HUES6 (cell line): ENCODE results near the gene PIEZO2.

Experiments used
- H3K27ac ChIP-seq: 2 replicates; pipeline ENCODE4 v1.7.0; 2013; ENCODE audit warnings: low read depth, mild to moderate bottlenecking, low read length, inconsistent platforms
- H3K27me3 ChIP-seq: 2 replicates; pipeline ENCODE4 v1.6.1; 2013; ENCODE audit warnings: low read length; ENCODE audit not compliant: control insufficient read depth, insufficient read depth
- H3K36me3 ChIP-seq: 2 replicates; pipeline ENCODE4 v1.6.1; 2013; ENCODE audit warnings: low read length; ENCODE audit not compliant: control insufficient read depth, insufficient read depth
- H3K4me1 ChIP-seq: 2 replicates; pipeline ENCODE4 v1.6.1; 2013; ENCODE audit warnings: low read length; ENCODE audit not compliant: control insufficient read depth, insufficient read depth
- H3K4me3 ChIP-seq: 2 replicates; pipeline ENCODE4 v1.5.1; 2013; ENCODE audit warnings: low read depth, low read length
- H3K9ac ChIP-seq: one replicate; pipeline ENCODE4 v1.6.1; 2013; ENCODE audit warnings: mild to moderate bottlenecking, low read length
- H3K9me3 ChIP-seq: 2 replicates; pipeline ENCODE4 v1.6.1; 2013; ENCODE audit warnings: low read depth, low read length; ENCODE audit not compliant: control insufficient read depth, insufficient read depth

Gene PIEZO2

DNA sequence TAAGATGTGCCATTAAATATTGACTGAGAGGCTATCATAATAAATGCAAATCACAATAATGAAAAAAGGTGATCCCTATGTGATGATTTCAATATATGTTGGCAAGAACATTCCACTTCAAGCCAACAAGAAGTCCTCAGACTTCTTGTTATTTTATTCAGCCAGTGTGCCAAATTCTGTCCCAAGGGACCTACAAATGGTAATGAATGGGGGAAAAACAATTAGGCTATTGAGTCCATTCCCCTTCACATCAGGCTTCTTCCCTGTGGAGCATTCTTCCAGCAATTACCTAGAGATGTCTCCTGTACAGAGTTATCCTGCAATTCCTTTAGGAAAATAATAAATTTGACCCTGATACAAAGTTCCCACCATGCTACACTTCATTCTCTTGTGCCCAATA is 144.4 kb downstream of the PIEZO2 start:
- Histone ChIP-seq H3K36me3 (no peaks in the 10 kb centered on the region), H3K4me3 (no peak overlapping the region), H3K27me3 (no peaks in the 10 kb centered on the region), H3K27ac (no peak overlapping the region), H3K9ac (no peak overlapping the region), H3K4me1 (peaks cover 5% of the 10 kb centered on the region; the same call in 1 of the 2 replicates), H3K9me3 (no peaks in the 10 kb centered on the region)

DNA sequence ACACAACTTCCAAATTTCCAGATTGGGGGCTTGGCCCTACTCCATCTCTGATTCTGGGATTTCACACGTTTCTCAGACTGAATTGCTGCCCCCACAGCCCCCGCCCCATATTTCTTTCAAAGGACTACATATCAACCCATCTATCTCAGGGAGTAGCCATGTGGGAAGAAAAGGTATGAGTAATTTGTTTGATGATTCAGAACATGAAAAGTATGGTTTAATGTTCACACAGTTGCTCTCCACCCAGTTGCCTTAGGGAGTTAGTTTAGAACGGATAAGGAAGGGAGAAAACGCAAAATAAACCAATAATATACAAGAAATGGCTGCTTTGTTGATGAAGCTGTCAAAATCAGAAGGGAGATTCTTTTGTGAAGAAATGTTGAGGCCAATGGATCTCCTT is 145.1 kb downstream of the PIEZO2 start:
- no peak overlapping the region for H3K27ac ChIP-seq
- H3K27me3 ChIP-seq: no peaks in the 10 kb centered on the region
- no peak overlapping the region for H3K9ac ChIP-seq
- H3K36me3 ChIP-seq: no peaks in the 10 kb centered on the region
- H3K9me3 ChIP-seq: no peaks in the 10 kb centered on the region
- no peak overlapping the region for H3K4me3 ChIP-seq
- H3K4me1 ChIP-seq: peaks cover 5% of the 10 kb centered on the region; the same call in 1 of the 2 replicates

DNA sequence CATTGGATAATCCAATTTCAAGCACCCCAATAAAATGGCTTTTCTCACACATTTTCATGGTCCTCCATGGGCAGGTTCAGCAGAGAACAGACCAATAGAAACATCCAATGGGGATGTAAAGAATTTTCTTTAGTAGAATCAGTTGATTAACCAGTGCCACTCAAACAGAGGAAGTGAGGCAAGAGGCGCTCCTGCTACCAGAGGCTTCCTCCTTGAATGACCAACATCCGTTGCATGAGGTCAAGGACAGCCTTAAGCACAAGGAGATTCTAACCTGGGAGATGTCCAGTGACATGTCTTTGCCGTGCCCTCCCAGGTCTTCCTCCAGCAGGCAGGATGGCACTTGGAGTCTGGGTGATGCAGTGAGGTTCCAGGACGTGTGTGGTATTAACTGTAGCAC is 146.6 kb downstream of the PIEZO2 start:
- Histone ChIP-seq H3K27me3 (no peaks in the 10 kb centered on the region), H3K4me3 (no peak overlapping the region), H3K9me3 (no peaks in the 10 kb centered on the region), H3K9ac (no peak overlapping the region), H3K4me1 (peaks cover 5% of the 10 kb centered on the region; the same call in 1 of the 2 replicates), H3K36me3 (no peaks in the 10 kb centered on the region), H3K27ac (no peak overlapping the region)

DNA sequence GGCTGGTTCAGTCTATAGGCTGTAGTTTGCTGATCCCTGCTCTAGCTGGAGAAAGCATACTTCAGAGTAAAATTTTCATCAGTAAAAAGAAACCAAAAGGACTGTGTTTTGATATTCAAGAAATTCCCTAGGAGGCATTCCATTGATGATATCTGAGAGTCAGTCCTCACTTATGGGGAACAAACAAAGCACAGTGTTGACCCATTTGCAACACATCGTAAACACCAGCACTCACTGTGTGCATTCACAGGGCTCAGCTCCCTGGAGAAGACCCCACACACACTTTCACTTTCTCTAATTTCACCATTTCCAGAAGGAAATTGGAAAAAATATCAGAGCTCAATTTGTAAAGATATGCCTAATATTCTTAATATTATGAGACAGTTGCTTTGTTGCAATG is 147.1 kb downstream of the PIEZO2 start:
- H3K36me3 ChIP-seq: no peaks in the 10 kb centered on the region
- no peak overlapping the region for H3K4me3 ChIP-seq
- H3K4me1 ChIP-seq: peaks cover 5% of the 10 kb centered on the region; the same call in 1 of the 2 replicates
- no peaks in the 10 kb centered on the region for H3K27me3 ChIP-seq
- no peaks in the 10 kb centered on the region for H3K9me3 ChIP-seq
- H3K27ac ChIP-seq: no peak overlapping the region
- H3K9ac ChIP-seq: no peak overlapping the region

DNA sequence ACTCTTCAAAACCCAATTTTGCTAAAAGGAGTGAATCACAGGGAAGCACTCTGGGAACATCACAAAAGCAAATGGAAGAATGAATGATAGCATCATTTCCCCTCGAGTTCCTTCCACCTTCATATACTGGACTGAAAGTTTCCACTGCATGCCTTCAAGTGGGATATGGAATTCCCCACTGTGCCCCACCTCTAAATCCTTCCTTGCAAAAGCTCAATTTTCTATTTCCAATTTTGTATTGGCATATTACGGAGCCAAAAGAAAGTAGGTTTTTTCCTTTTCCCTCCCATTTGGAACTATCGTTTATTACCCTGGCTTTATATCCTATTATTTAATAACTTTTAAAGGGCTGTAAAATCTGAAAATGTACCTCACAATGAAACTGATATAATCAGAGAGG is 149.3 kb downstream of the PIEZO2 start:
- Histone ChIP-seq H3K27ac (no peak overlapping the region), H3K9me3 (no peaks in the 10 kb centered on the region)

DNA sequence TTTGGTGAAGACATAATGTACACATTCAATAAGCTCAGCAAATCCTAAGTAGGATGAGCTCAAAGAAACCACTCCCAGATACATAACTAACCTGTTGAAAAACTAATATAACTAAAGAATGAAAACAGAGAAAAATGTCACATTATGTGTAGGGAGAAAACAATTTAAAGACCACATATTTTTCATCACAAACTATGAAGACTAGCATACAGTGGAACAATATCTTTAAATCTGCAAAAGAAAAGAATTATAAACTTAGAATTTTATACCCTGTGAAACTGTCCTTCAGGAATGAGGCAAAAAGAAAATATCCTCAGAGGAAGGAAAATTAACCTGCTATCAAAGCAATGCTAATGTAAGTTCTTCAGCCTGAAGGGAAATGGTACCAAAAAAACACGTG is 151.5 kb downstream of the PIEZO2 start:
- H3K4me3 ChIP-seq: no peak overlapping the region
- no peak overlapping the region for H3K27ac ChIP-seq
- no peaks in the 10 kb centered on the region for H3K27me3 ChIP-seq

More for the DNA sequence above, 149.3 kb downstream of the PIEZO2 start:
- Histone ChIP-seq H3K4me1 (no peaks in the 10 kb centered on the region), H3K36me3 (no peaks in the 10 kb centered on the region), H3K27me3 (no peaks in the 10 kb centered on the region), H3K9ac (no peak overlapping the region), H3K4me3 (no peak overlapping the region)

DNA sequence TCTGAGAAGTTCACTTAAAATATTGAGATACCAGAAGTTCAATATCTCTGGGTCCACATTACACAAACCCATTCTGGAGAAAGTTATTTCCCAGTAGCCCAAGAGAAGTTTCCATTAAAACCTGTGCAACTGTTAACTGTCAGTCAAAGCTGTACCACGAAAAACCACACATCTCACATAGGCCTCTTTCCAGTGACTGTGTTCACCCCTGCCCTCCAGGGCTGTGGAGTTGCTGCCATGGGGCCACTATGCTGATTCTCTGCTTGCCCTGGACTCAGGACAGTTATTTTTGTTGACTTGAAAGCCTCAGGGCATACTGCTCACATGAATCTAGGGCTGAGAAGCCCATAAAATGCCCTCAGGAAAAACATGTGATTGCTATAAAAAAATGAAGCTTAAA is 153.8 kb downstream of the PIEZO2 start:
- no peaks in the 10 kb centered on the region for H3K36me3 ChIP-seq
- H3K9ac ChIP-seq: no peak overlapping the region
- no peaks in the 10 kb centered on the region for H3K4me1 ChIP-seq
- no peak overlapping the region for H3K4me3 ChIP-seq
- H3K9me3 ChIP-seq: 0 out of 2 replicates have a peak, but pooled peaks cover 2% of the 10 kb centered on the region
- H3K27ac ChIP-seq: no peak overlapping the region
- no peaks in the 10 kb centered on the region for H3K27me3 ChIP-seq

More for the DNA sequence above, 151.5 kb downstream of the PIEZO2 start:
- 0 out of 2 replicates have a peak, but pooled peaks cover 2% of the 10 kb centered on the region for H3K9me3 ChIP-seq
- H3K4me1 ChIP-seq: no peaks in the 10 kb centered on the region
- H3K36me3 ChIP-seq: no peaks in the 10 kb centered on the region
- H3K9ac ChIP-seq: no peak overlapping the region

DNA sequence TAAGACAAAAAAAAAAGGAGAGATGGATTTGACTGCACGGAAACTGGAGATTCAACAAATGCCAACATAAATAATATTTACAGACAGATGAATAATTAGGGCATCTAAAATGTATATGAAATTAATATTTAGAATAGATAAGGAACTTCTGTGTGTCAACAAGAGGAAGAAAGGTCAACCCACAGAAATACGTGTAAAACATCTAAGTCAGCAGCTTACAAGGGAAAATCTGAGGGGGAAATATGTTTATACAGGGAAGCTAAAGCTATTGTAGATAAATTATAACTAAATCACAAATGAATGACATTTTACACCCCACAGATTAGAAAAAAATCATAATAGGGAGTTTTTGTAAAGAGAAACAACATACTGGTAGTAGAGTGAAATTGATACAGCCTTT is 159.9 kb downstream of the PIEZO2 start:
- Histone ChIP-seq H3K27me3 (no peaks in the 10 kb centered on the region), H3K4me1 (no peaks in the 10 kb centered on the region), H3K9ac (no peak overlapping the region), H3K27ac (no peak overlapping the region), H3K9me3 (peaks cover 23% of the 10 kb centered on the region; the same call in 1 of the 2 replicates), H3K36me3 (no peaks in the 10 kb centered on the region), H3K4me3 (no peak overlapping the region)

DNA sequence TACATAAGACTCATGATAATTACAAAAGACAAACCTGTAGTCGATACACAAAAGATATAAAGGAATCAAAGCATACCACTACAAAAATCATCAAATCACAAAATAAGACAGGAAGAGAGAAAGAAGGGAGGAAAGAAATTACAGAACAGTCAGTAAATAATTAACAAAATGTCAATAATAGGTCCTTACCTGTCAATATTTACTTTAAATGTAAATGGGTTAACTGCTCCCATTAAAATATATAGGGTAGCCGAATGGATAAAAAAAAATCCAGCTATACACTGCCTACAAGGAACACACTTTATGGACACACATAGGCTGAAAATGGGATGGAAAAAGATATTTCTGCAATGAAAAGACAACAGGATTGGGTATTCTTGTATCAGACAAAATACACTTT is 163.7 kb downstream of the PIEZO2 start:
- no peak overlapping the region for H3K4me3 ChIP-seq
- no peaks in the 10 kb centered on the region for H3K27me3 ChIP-seq
- no peaks in the 10 kb centered on the region for H3K4me1 ChIP-seq

DNA sequence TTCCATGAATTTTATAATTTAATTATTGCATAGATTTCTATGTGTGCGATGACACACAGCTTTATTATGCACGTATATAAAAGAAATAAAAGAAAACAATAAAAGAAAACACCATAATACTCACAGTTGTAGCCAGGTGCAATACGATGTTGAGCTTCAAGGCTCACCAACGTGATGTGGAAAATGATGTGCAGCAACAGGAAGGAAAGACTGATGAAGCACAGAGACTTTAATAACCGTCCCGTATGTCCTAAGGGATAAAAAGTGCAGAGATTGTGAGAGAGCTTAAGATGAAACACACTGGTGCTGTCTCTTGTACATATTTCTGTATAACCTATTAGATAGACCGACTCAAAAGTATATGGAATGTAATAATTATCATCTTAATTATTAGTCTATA is 170.0 kb downstream of the PIEZO2 start:
- Histone ChIP-seq H3K4me3 (no peak overlapping the region), H3K36me3 (no peaks in the 10 kb centered on the region), H3K27me3 (no peaks in the 10 kb centered on the region), H3K9ac (no peak overlapping the region), H3K27ac (no peak overlapping the region), H3K4me1 (no peaks in the 10 kb centered on the region), H3K9me3 (peaks cover 8% of the 10 kb centered on the region)

More for the DNA sequence above, 163.7 kb downstream of the PIEZO2 start:
- Histone ChIP-seq H3K9ac (no peak overlapping the region), H3K9me3 (peaks cover 29% of the 10 kb centered on the region), H3K36me3 (no peaks in the 10 kb centered on the region), H3K27ac (no peak overlapping the region)

DNA sequence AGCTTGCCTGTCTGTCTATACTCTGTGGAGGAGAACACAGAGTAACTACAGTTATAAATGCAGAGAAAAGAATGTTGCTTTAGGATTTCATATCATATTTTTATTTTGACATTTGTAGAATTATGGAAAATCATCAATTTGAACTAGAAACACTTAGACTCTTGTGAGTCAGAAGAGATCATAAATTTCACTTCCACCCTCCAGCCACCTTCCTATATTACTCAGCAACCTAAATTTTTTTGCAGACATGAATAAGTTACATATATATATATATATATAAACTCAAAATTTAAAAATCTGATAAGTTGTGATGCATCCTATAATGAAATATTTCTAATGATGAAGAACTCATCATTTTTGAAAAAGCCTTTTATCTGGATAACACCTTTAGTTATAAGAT is 172.3 kb downstream of the PIEZO2 start:
- H3K36me3 ChIP-seq: no peaks in the 10 kb centered on the region
- H3K4me3 ChIP-seq: no peak overlapping the region
- no peaks in the 10 kb centered on the region for H3K9me3 ChIP-seq
- H3K27me3 ChIP-seq: no peaks in the 10 kb centered on the region
- no peaks in the 10 kb centered on the region for H3K4me1 ChIP-seq
- H3K9ac ChIP-seq: no peak overlapping the region
- H3K27ac ChIP-seq: no peak overlapping the region
